ENCODE results near the gene SLC6A17. TPM values are rescaled to one million over a fixed set of nuclear protein-coding genes. Genes with fewer than 3 reads are reported as not detected.

SLC6A17 gene
- total RNA-seq, 1 donor from 2014 or later: 0.02 TPM

- intact Hi-C loops (cut with micrococcal nuclease): no loop called here
Measured at GRCh38 chr1:110235834-110236682, 85.8 kb downstream of the SLC6A17 start.

DNA sequence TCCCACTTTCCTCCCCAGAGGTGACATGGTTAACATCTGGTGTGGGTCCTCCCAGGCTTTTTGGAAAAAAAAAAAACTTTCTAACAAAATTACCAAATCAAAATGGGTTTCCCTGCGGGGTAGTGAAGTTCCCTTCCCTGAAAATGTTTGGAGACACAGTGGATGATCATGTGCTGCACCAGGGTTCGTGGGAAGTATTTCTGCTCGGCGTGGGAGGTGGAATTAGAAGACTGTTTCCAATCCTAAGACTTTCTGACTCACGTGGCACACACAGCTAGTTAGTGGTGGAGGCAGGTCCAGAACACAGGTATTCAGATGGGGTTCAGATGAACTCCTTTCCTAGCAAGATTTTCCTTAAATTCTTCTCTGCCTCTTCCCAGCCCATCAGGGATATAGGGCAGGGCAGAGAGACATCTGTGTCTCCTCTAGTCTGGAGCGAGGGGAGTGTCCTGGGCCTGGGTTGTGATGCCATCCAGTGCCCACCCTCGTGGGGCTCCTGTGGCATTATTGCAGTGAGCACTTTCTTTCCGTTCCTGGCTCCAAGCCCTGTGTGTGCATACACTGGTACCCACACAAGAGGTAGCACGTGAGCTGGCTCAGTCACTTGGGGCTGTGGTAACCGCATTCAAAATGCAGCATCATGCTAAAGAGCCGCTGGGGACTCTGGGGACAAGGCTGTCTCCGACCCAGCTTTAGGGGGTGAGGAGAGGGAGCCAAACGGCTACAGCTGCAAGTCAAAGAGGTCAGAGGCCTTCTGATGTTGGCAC is 87.3 kb downstream of the SLC6A17 start:
- intact Hi-C loops (cut with micrococcal nuclease): no loop called here

DNA sequence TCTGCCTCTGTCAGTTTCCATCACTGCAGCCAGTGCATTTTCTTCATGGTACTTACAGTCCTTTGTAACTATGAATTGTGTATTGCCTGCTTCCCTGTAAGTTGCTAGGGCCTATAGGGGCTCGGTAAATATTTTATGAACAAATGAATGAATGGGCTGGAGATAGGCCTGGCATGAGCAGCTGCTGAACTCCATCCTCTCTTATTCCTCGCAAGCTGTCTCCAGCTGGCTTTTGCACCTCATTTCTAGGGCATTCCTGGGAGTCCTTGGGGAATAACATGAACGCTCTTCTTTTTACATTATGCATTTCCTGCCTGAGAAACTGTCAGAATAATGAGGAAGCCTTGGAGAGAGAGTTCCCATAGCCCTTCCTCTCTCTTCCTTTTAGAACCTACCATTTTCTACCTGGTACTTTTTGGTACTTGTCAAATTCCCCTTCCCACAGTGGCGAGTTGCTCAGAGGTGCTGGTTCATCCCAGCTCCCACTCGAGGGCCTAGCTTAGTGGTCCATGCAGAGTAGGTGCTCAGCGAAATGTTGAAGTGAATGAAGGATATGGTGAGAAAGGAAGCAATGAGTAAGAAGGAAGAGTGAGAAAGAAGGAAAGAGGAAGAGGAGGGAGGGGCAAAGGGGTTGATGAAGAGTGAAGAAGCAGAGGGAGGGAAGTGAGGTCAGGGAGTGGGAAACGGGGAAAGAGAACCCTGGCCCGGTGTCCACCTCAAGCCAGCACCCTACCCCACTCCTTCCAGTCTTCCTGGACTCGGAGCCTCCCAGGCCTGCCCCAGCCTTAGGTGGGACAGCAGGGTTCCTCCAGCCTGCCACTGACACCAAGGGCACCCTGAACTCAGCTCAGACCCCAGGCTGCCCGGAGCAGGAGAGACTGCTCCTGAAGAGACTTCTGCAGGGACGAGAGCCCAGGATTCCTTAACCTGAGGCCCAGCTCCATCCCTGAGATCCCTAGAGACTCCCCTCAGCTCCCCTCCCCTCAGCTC is 89.4 kb downstream of the SLC6A17 start:
- intact Hi-C loops (cut with micrococcal nuclease): no loop called here

DNA sequence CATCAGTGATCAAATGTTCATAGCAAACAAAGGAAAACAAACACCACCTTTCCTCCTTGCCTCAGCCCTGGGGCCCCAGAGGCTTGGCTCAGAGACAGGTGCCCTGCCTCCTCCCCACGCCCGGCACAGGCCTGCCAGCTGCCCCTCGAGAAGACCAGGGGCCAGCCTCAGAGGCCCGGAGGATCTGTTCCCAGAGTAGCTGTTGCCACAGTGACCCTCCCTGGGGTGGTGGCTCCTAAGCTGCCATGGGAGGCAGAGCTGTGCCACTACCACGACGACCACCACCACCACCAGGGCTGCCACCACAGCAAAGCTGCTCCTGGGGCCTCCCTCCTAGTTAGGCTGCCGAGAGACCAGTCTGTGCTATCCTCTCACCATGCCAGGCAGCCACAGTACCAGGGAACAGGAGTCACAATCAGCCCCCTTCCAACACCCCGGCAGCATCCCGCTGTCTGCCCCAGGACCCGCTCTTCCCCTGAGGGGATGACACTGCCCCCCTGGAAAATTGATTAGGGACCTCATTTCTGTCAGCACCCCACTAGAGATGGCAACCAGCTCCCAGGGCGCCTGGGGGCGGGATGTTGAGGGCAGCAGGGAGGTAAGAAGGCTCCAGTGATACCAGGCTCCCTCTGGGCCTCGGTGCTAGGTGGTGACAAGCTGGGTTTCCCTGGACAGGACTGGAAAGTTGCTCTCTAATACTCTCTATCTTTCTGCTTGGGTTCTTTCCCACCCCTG is 90.3 kb downstream of the SLC6A17 start:
- intact Hi-C loops (cut with micrococcal nuclease): no loop called here

DNA sequence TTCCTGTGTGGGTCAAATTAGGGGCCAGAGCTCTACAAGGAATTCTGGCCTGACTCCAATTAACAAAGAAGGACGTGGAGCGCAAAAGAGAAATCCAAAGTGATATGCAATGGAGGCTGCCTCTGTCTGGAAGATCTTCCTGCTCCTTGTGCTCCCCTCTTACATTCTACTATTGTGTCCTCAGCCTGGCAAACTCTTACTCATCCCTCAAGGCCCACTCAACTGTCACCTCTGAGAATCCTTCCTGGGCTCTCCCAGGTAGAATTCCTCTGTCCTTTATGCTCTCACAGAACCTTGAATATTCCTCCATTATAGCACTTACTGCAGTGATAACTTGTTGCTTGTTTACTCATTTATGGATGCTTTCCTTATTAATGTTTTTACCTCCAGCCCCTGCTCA is 91.2 kb downstream of the SLC6A17 start:
- intact Hi-C loops (cut with micrococcal nuclease): no loop called here

- intact Hi-C loops (cut with micrococcal nuclease): no loop called here
Measured at GRCh38 chr1:110242062-110242461, 91.8 kb downstream of the SLC6A17 start.

DNA sequence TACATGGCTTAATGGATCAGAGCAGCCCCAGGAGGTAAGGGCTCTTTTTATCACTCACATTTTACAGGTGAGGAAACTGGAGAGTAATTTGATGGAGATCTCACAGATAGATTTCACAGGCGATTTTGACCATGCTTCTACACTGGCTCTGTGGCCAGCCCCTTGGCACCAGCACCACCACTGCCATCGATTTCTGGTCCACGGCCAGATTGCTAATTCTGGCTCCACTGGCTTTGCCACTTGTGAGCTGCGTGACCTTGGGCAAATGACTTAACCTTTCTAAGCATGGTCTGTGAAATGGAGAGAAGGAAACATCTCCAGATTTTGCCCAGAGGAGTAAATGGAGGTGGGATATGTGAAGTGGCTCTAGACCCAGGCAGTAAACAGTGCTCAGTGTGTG is 92.4 kb downstream of the SLC6A17 start:
- intact Hi-C loops (cut with micrococcal nuclease): no loop called here

GRCh38 chr1:110243146-110243545 is 92.9 kb downstream of the SLC6A17 start:
- intact Hi-C loops (cut with micrococcal nuclease): no loop called here

DNA sequence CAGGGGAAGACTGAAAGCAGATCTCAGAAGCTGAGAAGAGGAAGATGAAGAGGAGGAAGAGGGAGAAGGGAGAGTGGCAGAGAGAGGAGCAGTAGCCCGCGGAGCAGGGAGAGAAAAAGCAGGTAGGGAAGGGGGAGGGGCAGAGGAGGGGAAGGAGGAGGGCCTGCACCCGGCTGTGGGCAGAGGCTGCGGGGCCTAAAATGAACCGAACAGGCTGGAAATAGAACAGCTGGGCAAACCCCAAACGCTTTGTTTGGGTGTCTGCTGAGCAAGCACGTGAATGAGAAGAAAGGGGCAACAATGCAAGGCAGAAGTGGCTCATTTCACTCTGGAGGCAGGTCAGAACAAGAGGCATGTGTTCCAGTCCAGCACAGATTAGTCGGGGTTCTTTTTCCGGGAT is 93.3 kb downstream of the SLC6A17 start:
- intact Hi-C loops (cut with micrococcal nuclease): no loop called here

DNA sequence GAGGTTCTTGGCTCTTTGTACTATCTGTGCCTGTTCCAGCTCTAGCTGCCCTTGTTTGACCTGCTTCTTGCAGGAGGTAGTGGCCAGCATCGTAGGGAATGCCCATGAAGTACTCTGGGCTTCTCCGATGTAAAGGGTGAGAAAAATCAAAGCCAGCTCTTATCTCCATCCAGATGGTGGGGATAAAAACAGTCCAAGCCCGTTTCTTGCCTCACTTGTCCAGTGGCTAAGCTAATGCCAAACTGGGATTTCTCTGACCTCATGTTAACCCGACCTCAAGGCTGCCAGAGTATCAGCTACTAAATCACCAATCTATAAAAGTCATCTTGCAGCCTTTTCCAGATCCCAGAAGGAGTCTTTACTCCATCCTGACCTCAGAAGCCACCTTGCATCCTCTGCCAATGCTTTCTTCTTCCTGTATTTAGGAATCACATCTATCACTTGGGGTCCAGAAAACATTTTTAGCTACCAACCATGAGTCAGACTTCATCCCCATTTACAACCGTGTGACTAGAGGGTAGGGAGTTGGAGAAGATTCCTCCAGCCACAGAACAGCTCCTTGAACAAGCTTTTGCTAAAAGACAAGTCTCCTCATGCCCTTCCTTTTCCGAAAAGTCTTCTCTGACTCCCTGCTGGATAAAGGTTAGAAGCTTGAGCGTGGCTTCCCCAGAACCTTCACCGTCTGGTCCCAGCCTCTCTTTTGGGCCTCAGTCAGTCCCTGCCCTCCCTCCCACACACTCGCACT is 95.8 kb downstream of the SLC6A17 start:
- intact Hi-C loops (cut with micrococcal nuclease): no loop called here

DNA sequence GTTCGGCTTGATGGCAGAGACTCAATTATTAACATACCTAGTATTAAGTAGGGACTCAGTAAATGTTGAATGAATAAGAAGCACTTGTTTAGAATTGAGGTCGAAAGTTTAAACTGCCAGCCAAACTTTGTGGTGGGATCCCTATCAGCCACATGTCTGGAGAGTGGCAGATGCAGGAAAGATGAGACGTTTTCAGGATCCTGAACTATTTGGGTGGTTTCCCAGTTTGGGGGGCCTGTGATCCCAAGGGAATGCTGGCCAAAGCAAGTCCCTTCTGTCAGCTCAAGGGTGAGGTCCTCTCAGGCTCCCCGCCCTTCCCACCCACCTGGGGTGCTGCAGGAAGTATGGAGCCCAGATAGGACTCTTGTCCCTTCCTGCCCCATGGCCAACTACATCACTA is 98.5 kb downstream of the SLC6A17 start:
- intact Hi-C loops (cut with micrococcal nuclease): no loop called here

GRCh38 chr1:110249256-110249655 is 99.0 kb downstream of the SLC6A17 start:
- intact Hi-C loops (cut with micrococcal nuclease): no loop called here

DNA sequence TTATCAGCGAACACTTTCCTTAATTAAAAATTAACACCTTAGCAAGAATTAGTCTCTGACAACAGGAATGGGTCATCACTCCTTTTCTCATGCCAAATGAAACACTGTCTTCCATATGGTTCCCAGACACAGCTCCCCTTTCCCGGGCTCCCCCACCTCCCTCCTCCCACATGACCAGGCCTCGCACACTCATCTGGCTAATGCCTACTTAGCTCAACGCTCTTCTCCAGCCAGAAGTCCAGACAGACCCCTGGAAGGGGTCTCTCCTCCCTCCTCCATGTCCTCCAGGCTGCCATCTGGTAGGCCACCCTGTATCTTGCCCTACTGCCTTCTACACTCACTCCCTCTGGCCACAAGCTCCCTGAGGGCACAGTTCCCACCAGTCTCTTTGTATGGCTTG is 99.7 kb downstream of the SLC6A17 start:
- intact Hi-C loops (cut with micrococcal nuclease): no loop called here

DNA sequence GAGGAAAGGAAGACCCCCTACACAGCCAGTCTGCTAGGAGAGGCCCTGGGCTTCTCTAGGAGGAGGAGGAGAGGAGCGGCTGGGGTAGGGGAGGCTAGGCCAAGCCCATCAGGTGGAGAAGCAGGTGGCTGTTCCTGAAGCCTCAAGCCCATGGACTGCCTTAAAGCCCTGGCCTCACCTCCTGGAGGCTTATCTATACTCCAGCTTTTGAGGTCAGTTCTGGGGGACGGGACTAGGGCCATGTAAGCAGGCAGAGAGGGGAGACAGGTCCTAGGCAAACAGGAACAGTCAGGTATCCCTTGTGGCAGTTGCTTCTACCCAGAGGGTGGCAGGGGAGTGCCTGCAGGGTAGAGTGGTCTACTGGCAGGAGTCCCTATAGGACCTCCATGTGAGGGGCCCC is 100.5 kb downstream of the SLC6A17 start:
- intact Hi-C loops (cut with micrococcal nuclease): no loop called here

Other genes with a start within 250 kb of the SLC6A17 start
- 75.0 and 76.4 TPM in 2 replicates for gene CSF1, start 239.6 kb upstream of the SLC6A17 start, total RNA-seq
- gene AHCYL1, start 165.7 kb upstream of the SLC6A17 start, total RNA-seq: 52.9 and 60.6 TPM in 2 replicates
- 34.6 and 34.9 TPM in 2 replicates for gene STRIP1, start 115.9 kb upstream of the SLC6A17 start, total RNA-seq
- gene ALX3, start 79.8 kb upstream of the SLC6A17 start, total RNA-seq: not detected in 2 replicates
- gene UBL4B, start 38.1 kb upstream of the SLC6A17 start, total RNA-seq: not detected in 2 replicates
- 9.9 and 10.6 TPM in 2 replicates for gene KCNC4, start 59.8 kb downstream of the SLC6A17 start, total RNA-seq
- 58.0 and 59.0 TPM in 2 replicates for gene RBM15, start 188.9 kb downstream of the SLC6A17 start, total RNA-seq
- 0.09 and 0.23 TPM in 2 replicates for gene SLC16A4, start 240.5 kb downstream of the SLC6A17 start, total RNA-seq

Measured in T-helper 2 cell treated with Interferon-gamma antibody and Interleukin-4, amounts not matched to agents 100 ng/mL and 5 ng/mL, for 36 hours (primary cell).